ENCODE measurements around the gene SLC7A1. TPM values are rescaled to one million over a fixed set of nuclear protein-coding genes. Genes with fewer than 3 reads are reported as not detected.

SLC7A1 gene
- total RNA-seq (2021; fragmentation: NEBNext Ultra II Directional; extraction: Animal tissue kit (Norgen Biotek cat#: 25700)) (107 and 114 TPM in 2 replicates), polyA plus RNA-seq (2011; rRNA removed) (26.8 and 44.5 TPM in 2 replicates), polyA minus RNA-seq (2011; rRNA and poly(A)+ RNA removed) (65.5 and 70.8 TPM in 2 replicates)
- polyA plus RNA-seq (2011; cell fraction: cytosol; rRNA removed) = 24.8 TPM
- 56.4 TPM for polyA plus RNA-seq (2011; cell fraction: nucleus; rRNA removed)
- polyA plus RNA-seq (2012, experiment 1 of 2) = 39.3 to 50.8 TPM (median 47.6 TPM) in 4 replicates
- 32.9 TPM for polyA plus RNA-seq (2012, experiment 2 of 2)
- polyA plus RNA-seq (2013, experiment 1 of 2) = 65.9 TPM
- 59.6 TPM for polyA plus RNA-seq (2013, experiment 2 of 2)
- 51.4 TPM for polyA minus RNA-seq (2011; cell fraction: cytosol; rRNA and poly(A)+ RNA removed)
- polyA minus RNA-seq (2011; cell fraction: nucleus; rRNA and poly(A)+ RNA removed) = 52.4 TPM
- long read RNA-seq, experiment 1, full-length matches to known transcripts = 3 of 97 reads
- long read RNA-seq, experiment 1, partial matches to known transcripts = 7 of 97 reads
- long read RNA-seq, experiment 1, other reads (novel, unspliced or antisense) = 87 of 97 reads
- long read RNA-seq, experiment 2, partial matches to known transcripts = 0 of 9 reads
- long read RNA-seq, experiment 2, other reads (novel, unspliced or antisense) = 9 of 9 reads

DNA sequence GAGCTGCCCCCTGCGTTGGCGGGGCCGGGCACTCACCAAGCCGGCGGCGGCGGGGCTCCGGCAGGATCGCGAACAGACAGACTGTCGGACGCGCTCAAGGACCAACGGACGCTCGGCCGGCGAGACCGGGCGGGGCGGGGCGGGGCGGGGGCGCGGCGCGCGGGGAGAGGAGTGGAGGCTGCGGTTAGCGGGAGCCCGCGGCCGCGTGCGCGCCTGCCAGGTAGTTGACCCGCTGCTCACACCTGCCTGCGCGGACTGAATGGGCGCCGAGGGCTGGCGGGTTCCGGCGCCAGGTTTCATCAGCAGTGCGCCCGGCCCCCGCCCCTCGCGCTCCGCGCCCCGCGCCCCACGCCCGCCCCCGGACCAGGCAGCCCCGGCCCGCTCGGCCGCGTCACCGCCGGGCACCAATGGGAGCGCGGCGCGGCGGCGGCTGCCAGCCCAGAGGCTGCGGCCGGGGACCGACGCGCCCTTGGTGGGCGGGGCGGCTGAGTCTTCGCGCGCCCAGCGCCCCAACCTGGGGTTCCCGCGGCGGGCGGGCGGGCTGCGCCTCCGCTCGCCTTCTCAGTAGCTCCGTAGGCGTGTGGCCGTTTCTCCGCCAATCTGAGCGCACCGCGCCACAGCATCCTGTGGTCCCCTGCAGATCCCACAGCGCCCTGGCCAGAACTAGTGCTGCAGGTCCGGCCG, at the start of gene SLC7A1:
TSS of gene SLC7A1 (minus strand) at position 309 of the 684 bp plus-strand sequence. CDS start 59,500 bp downstream, outside the sequence.
- peak within 1 kb of the TSS; percentile 73 for H3K56ac ChIP-seq (replicated peaks; ENCODE audit: insufficient read length, low read depth, low read length)
- peaks cover 8% of the 10 kb centered on the region; the same call in 1 of the 2 replicates for H3K79me1 ChIP-seq (ENCODE audit: low read depth, low read length)
- H3K4me2 ChIP-seq (ENCODE audit: insufficient read depth in 1 of 2, low read depth in 2 of 2, low read length in 2 of 2) = peak within 1 kb of the TSS; percentile 70 to 96
- no peak within 1 kb of the TSS for H3K23ac ChIP-seq (ENCODE audit: insufficient read length)
- peak within 1 kb of the TSS; percentile 71; the same call in 1 of the 2 replicates for H2BK5ac ChIP-seq (ENCODE audit: low read depth, low read length)
- peak within 1 kb of the TSS; percentile 70 to 91 (median 86) for H3K4me3 ChIP-seq (ENCODE audit: extremely low read depth in 1 of 4, insufficient read depth in 2 of 4, low read depth in 3 of 4, low read length in 4 of 4)
- DNase-seq (ENCODE audit: low read depth in 1 of 2, low spot score in 2 of 2) (peak; percentile 72 to 84), FAIRE-seq (no peak)
- no peak within 1 kb of the TSS for H3K14ac ChIP-seq (ENCODE audit: insufficient read length)
- peaks cover 3 to 19% of the 10 kb centered on the region in 2 experiments for H4K20me1 ChIP-seq (replicated peaks in 1 of 2; ENCODE audit: control insufficient read depth in 1 of 2, insufficient read depth in 2 of 2, low read length in 2 of 2)
- H3K4me1 ChIP-seq (replicated peaks in 1 of 4; ENCODE audit: control insufficient read depth in 3 of 4, insufficient read depth in 4 of 4, low read length in 3 of 4) = peaks cover 0 to 10% (median 6%) of the 10 kb centered on the region in 4 experiments
- H3K18ac ChIP-seq (ENCODE audit: extremely low read depth, low read length) = peak within 1 kb of the TSS; percentile 89
- H2BK120ac ChIP-seq (replicated peaks; ENCODE audit: low read depth, low read length) = no peak within 1 kb of the TSS
- 3% methylated on average over 30 of the region's 98 CpGs; no CpG with 5 or more reads in 1 of the 2 experiments for WGBS, 2 experiments (ENCODE audit: extremely low coverage in 1 of 2, insufficient coverage in 1 of 2, insufficient read length in 1 of 2, insufficient replicate concordance in 2 of 2, low coverage in 1 of 2, low lambda C conversion rate in 2 of 2, missing lambda C conversion rate in 1 of 2)
- H3K36me3 ChIP-seq (ENCODE audit: control insufficient read depth in 2 of 4, insufficient read depth in 4 of 4, low read length in 3 of 4) = peaks cover 0 to 3% (median 0%) of the 10 kb centered on the region in 4 experiments; a peak in 1 of 8 replicates
- ChIA-PET POLR2A (ENCODE audit: partially characterized antibody) (interaction anchor here (0.6 to 3.5 kb wide), 20 partner anchors 9 to 781 kb away, joined by 3 to 25 read pairs (median 4); no protein-coding TSS in a partner anchor), CTCF (ENCODE audit: partially characterized antibody) (interaction anchor here (0.8 to 1.6 kb wide), 3 partner anchors 9 to 53 kb away, joined by 3 to 5 read pairs (median 5); no protein-coding TSS in a partner anchor)
- no peak within 1 kb of the TSS for H2BK20ac ChIP-seq (ENCODE audit: low read length)
- peak within 1 kb of the TSS; percentile 47 for H4K91ac ChIP-seq (replicated peaks; ENCODE audit: insufficient read length, low read length)
- H3K79me2 ChIP-seq (ENCODE audit: control insufficient read depth in 1 of 2, insufficient read depth in 2 of 2, low read length in 2 of 2) = peaks cover 37 to 47% of the 10 kb centered on the region in 2 experiments
- no peak within 1 kb of the TSS; the same call in 1 of the 2 replicates for H2BK15ac ChIP-seq (ENCODE audit: low read length)
- no peak within 1 kb of the TSS for H2AFZ ChIP-seq (ENCODE audit: low read length)
- peaks cover 4% of the 10 kb centered on the region; the same call in 1 of the 2 replicates for H3K23me2 ChIP-seq (ENCODE audit: low read depth, low read length)
- H4K8ac ChIP-seq (ENCODE audit: extremely low read depth, insufficient read depth, low read length) = peak within 1 kb of the TSS; percentile 98
- H3K9ac ChIP-seq (replicated peaks in 1 of 4; ENCODE audit: extremely low read depth in 1 of 4, low read depth in 3 of 4, low read length in 3 of 4) = peak within 1 kb of the TSS; percentile 92 to 98 (median 94)
- peaks cover 0 to 2% (median 0%) of the 10 kb centered on the region in 4 experiments; a peak in 1 of 7 replicates for H3K27me3 ChIP-seq (replicated peaks in 1 of 4; ENCODE audit: control insufficient read depth in 3 of 4, extremely low read depth in 1 of 4, insufficient read depth in 3 of 4, low read length in 3 of 4)
- H3K4ac ChIP-seq (replicated peaks; ENCODE audit: insufficient read length, low read depth, low read length) = peak within 1 kb of the TSS; percentile 14
- peak within 1 kb of the TSS; percentile 90 for H3K27ac ChIP-seq (ENCODE audit: low read depth, low read length)
- H3K9me3 ChIP-seq (ENCODE audit: insufficient read depth in 2 of 2, low read depth in 1 of 2, low read length in 1 of 2) = no peaks in the 10 kb centered on the region
- no peak within 1 kb of the TSS for H2BK12ac ChIP-seq (ENCODE audit: low read depth, low read length)
- peak within 1 kb of the TSS; percentile 31 for H4K5ac ChIP-seq (ENCODE audit: insufficient read length, low read depth, low read length)
- 0 out of 2 replicates have a peak within 1 kb of the TSS, but pooled peaks have one; percentile 91 for H2AK5ac ChIP-seq (ENCODE audit: low read depth, low read length)
- TF ChIP-seq PHF8 (conservative IDR thresholded peaks at IDR 0.05; ENCODE audit: low read depth, low read length) (peak; percentile 15; the same call in 1 of the 2 replicates), TAF1 (IDR thresholded peaks at IDR 0.05; ENCODE audit: low read depth, low read length) (peak; percentile 93), TBP (IDR thresholded peaks at IDR 0.05; ENCODE audit: low read depth, low read length) (peak; percentile 64), POLR2A (IDR thresholded peaks at IDR 0.05; ENCODE audit: control extremely low read depth in 1 of 2, low read depth in 2 of 2, low read length in 2 of 2) (peak in 1 of 2 experiments; percentile 31), POLR2AphosphoS5 (IDR thresholded peaks at IDR 0.05; ENCODE audit: low read depth, low read length) (peak; percentile 66), EZH2 (IDR thresholded peaks at IDR 0.05; ENCODE audit: low read depth, low read length, severe bottlenecking) (no peak)

Data from H1 (cell line).